ENCODE results near the gene TNFSF9. TPM values are rescaled to one million over a fixed set of nuclear protein-coding genes. Genes with fewer than 3 reads are reported as not detected.
A peak's percentile ranks its signal among the peaks of the same experiment; 100 is the strongest.
"Not testable (repeated sequence)": the region's sequence is repeated elsewhere in the genome, so short reads cannot be mapped to it uniquely, and the experiment has no call there.

The TNFSF9 gene
- total RNA-seq, 1 donor from 2014 or later = 0.34 TPM

GRCh38 chr19:6508028-6508771, 22.6 kb upstream of the TNFSF9 start:
- not testable (repeated sequence) for DNase-seq

DNA sequence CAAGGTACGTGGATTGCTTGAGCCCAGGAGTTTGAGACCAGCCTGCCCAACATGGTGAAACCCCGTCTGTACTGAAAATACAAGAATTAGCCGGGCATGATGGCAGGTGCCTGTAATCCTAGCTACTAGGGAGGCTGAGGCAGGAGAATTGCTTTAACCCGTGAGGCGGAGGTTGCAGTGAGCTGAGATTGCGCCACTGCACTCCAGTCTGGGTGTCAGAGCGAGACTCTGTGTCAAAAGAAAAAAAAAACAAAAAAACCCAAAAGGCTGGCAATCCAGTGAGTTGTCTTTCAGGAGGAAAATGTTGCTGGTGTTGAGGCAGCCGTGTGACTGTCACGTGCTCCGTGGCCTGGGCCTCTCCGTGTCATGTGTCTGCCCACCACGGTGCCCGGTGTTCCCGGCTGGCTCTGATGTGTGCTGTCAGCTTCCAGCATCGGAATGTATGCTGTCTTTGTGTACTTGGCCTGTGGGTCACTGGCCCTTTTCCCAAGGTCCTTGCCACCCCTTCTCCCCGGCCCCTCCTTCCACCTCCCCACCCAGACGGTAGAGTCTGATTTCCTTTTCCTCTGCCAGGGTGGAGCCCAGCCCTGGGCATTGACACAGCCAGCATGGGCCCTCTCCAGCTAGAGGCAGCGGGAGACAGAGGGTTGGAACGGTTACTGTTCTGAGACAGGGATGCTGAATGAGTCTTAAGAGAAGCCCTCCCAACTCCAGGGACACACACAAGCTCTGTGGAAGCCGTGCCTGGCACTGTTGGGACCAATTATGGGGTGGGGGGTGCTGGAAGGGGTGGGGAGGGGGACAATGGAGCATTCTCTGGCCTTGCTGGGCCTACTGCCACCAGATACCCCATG, 21.5 kb upstream of the TNFSF9 start:
- no peak for DNase-seq

- DNase-seq = no peak
Measured at GRCh38 chr19:6510618-6511017, 20.2 kb upstream of the TNFSF9 start.

DNA sequence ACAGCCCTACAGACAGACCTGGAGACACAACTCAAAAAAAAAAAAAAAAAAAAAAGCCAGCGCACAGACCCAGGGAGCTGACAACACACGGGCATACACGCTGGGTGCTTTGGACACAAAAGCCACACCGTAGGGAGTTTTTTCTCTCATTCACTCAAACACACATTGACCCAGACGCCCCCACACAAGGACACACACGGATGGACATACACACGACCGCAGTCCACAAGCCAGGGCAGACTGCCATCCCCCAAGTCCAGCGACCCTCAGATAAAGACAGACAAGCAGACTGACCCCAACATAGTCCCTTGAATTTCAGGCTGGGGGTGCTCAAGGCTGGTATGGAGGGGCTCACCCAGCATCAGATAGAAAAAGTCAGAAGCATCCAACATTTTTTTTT, 16.7 kb upstream of the TNFSF9 start:
- no peak for DNase-seq

DNA sequence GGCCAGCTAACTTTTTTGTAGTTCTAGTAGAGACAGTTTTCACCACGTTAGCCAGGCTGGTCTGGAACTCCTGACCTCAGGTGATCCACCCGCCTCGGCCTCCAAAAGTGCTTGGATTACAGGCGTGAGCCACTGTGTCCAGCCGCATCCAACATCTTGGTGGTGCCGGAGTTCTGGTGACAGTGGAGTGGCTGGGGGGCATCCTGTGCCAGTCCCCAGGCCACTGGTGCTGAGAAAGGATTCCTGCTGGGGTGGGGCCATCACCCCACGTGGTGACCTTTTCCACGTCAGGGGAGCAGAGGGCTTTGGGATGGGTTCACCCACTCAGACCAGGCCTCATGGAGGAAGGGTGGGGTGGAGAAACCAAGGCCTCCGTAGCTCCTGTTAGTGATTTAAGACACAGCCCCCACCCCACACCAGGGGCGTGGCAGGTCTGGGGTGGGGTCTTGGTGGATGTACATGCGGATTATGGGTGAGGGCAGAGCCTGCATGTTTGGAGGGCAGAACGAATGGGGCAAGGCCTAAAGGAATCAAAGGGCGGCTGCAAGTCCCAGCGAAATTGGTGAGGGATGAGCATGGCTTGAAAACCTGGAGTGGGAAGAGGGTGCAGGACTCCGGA, 15.8 kb upstream of the TNFSF9 start:
- no peak for DNase-seq

GRCh38 chr19:6516018-6516658, 14.7 kb upstream of the TNFSF9 start:
- peak; percentile 97 for DNase-seq

- DNase-seq = peak; percentile 92
Measured at GRCh38 chr19:6516659-6517291, 14.1 kb upstream of the TNFSF9 start.

GRCh38 chr19:6518145-6518911, 12.5 kb upstream of the TNFSF9 start:
- peak; percentile 28 for DNase-seq

GRCh38 chr19:6519289-6519688, 11.5 kb upstream of the TNFSF9 start:
- peak; percentile 50 for DNase-seq

DNA sequence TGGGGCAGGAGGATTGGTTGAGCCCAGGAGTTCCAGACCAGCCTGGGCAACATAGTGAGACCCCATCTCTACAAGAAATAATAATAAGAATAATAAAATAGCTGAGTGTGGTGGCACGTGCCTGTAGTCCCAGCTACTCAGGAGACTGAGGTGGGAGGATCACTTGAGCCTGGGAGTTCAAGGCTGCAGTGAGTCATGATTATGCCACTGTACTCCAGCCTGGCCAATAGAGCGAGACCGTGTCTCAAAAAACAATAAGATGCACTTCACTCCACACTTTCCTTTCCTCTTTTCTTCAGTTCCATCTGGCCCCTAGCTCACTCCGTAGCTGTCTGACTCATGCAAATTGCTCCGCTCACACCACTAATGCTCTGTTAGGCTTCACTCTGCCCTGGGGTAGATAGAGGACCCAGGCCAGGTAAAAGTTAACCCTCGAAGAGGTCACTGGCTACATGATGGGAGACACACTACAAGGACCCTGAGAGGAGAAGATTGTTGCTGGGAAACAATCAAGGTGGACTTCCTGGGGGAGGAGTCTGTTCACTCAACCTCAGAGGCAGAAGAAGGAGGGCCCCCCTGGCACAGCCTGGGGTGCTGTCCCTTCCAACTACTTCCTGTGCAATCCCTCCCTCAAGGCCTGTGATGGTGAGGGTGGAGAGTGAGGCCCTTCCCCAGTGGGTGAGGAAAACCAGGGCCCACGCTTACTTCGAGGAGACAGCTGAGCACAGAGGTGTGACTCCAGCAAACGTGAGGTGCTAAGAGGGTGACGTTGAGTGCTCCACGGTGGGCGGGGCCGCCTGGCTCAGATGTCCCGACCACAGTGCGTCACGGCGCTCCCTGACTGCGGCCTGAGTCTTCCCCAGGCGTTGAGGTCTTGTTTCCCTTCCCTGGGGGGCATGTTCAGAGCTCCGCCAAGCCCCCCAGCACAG, 8.8 kb upstream of the TNFSF9 start:
- DNase-seq = no peak

GRCh38 chr19:6522712-6523111, 8.1 kb upstream of the TNFSF9 start:
- no peak for DNase-seq

GRCh38 chr19:6524311-6524710, 6.5 kb upstream of the TNFSF9 start:
- DNase-seq = peak; percentile 74

DNA sequence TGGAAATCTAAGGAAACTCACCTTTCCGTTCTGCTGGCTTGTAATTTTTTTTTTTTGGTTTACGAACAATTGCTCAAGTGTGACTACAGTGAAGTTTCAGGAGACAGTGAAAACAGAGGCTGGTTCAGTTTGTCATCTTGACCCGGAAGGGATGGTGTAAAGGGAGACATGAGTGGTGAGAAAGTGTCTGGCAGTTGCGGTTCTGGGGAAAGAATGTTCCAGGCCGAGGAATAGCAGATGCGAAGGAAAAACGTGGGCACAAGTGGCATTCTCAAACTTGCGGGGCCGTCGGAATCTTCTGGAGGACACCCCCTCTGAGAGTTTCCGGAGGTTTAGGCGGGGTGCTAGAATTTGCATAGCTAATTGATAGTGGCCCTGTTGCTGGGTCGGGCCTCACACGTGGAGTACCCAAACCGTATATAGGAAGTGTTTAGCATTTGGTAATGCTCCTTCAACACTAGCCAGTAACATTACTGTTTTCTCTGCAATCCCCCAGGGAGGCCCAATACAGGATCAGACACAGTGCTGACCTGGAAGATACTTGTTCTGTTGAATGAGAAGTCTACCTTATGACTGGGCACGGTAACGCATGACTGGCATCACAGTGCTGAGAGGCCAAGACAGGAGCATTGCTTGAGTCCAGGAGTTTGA, 2.8 kb upstream of the TNFSF9 start:
- no peak for DNase-seq

DNA sequence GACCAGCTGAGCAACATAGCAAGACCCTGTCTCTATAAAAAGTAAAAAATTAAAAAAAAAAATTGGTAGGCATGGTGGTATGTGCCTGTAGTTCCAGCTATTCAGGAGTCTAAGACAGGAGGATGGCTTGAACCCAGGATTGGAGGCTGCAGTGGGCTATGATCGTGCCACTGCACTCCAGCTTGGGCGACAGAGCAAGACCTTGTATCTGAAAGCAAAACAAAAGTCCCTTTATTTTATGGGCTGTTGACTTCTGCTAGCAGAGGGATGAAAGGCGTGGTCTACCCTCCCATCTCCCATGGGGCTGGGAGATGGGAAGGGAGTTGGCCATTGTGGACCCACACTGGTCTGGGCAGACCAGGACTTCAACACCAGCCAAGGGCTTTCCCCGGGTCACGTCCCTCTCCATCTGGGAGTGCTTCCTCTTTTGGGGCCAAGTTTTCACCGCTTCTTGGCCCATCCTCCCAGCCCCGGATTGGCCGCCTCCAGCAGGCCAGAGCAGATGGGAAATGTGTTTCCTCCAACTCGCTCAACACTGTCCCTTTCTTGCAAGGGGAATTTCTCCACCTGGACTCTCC, 2.2 kb upstream of the TNFSF9 start:
- peak; percentile 44 for DNase-seq

DNA sequence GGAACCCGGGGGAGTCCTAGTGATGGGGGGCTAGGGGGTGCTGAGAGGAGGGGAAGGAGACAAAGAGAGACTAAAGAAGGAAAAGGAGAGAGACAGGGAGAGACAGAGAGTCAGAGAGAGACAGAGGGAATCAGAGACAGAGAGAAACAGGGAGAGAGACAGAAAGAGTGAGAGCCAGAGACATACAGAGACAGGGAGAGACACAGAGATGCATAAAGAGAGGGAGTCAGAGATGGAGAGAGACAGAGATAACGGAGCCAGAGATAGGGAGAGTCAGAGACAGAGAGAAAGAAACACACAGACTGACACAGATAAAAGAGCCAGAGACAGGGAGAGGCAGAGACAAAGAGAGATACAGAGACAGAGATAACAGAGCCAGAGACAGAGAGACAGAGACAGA, 1.5 kb upstream of the TNFSF9 start:
- DNase-seq = no peak

- DNase-seq = no peak
Measured at GRCh38 chr19:6529937-6530385, 865 bp upstream of the TNFSF9 start.

DNA sequence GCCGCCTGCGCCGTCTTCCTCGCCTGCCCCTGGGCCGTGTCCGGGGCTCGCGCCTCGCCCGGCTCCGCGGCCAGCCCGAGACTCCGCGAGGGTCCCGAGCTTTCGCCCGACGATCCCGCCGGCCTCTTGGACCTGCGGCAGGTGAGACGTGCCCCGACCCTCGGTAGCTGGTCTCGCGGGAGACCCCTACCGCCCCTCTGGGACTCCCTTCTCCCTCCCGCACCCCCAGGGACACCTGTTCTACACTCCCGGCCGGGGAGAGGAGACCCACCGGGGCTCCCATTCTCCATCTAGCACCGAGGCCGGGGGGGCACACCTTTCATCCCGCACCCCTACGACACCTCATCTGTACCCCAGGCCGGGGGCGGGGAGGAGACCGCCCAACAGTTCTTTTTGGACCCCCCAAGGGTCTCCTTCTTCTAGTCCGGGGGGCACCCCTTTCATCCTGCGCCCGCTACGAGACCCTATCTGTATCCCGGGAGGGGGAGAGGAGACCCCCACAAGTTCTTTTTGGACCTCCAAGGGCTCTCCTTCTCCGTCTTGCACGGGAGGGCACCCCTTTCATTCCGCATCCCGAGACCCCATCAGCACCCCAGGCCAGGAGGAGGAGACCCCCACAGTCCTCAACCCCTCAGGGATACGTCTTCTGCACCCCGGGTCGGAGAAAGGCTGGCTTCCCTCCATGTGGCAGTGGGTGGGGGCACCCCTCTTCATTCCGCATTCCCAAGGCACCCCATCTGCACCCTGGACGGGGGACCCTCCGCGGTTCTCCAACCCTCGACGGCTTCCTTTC, 533 bp downstream of the TNFSF9 start:
- DNase-seq = no peak

DNA sequence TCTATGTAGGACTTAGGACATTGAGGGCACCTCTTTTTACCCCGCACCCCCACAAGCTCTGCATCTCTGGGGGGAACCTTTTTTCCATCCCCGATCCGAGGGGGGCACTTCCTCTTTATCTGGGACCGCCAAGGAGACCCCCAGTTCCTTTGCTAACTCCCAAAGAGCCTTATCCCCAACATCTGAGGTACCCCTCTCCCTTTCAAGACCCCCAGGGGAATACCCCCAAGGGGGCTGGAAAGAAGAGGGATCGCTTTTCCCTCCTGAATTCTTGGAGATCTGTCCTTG, 1.1 kb downstream of the TNFSF9 start:
- DNase-seq = no peak

Data from dermis blood vessel endothelial cell (primary cell).